GM10266 (cell line): ENCODE measurements around the gene SF3A1.

Source experiments
- DNase-seq: peaks from one replicate; pipeline ENCODE4 v3.0.0; 2012; ENCODE audit errors: extremely low spot score
- CTCF ChIP-seq: IDR thresholded peaks from 2 replicates; pipeline ENCODE4 v1.5.1; 2012; ENCODE audit warnings: mild to moderate bottlenecking, low read depth; ENCODE audit not compliant: control insufficient read depth, insufficient read depth; ENCODE audit errors: missing control alignments

SF3A1 gene

GRCh38 chr22:30357650-30358215, 1.0 kb upstream of the SF3A1 start:
- TF ChIP-seq CTCF: no peak
- DNase-seq: no peak

- no peak for DNase-seq
- no peak for TF ChIP-seq CTCF
These were observed 509 bp upstream of the SF3A1 start for GRCh38 chr22:30357236-30357570.

- no peak for TF ChIP-seq CTCF
- DNase-seq: no peak
These were observed 2.0 kb downstream of the SF3A1 start for GRCh38 chr22:30354644-30355043.

- no peak for TF ChIP-seq CTCF
- DNase-seq: no peak
These were observed 5.5 kb downstream of the SF3A1 start for GRCh38 chr22:30351226-30351625.

GRCh38 chr22:30348809-30349208, 7.9 kb downstream of the SF3A1 start:
- TF ChIP-seq CTCF: no peak
- DNase-seq: no peak

- no peak for TF ChIP-seq CTCF
These were observed 8.3 kb downstream of the SF3A1 start for GRCh38 chr22:30348404-30348803.

GRCh38 chr22:30347255-30347892, 9.3 kb downstream of the SF3A1 start:
- TF ChIP-seq CTCF: no peak
- DNase-seq: no peak

More at GRCh38 chr22:30348404-30348803, 8.3 kb downstream of the SF3A1 start:
- no peak for DNase-seq
